Measurements from ENCODE around the gene XYLT1. TPM values are rescaled to one million over a fixed set of nuclear protein-coding genes. Genes with fewer than 3 reads are reported as not detected.
A peak's percentile ranks its signal among the peaks of the same experiment; 100 is the strongest.

The XYLT1 gene
- total RNA-seq, 4 donors from 2014 or later = 6.6 to 17.2 (median 10.0) TPM

DNA sequence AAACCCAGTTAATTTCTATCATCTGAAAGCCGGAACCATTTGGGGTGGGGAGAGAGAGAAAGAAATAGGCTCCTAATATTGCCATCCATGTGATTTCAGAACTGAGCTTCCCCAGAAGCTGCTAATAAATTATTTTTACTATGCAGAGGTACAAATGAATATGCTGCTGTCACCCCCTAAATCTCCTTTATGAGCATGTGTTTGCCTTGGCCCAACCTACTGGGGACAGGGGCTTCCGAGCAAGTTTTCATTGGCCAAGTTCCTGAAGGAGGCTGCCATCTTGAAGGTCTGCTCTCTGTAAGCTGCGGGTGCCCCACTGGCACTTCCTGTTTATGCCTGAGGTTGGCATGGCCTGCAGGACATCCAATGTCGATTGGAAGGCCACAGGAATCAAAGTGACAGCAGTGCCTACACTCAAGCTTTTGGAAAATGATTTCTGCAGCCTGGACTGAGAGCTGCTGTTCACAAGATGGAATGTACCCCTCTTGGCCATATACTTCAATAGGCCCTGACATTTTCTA, 194.7 kb downstream of the XYLT1 start:
- intact Hi-C loops (cut with DNase I) = no loop called here
- Histone ChIP-seq H3K36me3 (no peaks in the 10 kb centered on the region), H3K4me3 (no peak overlapping the region), H3K27me3 (no peaks in the 10 kb centered on the region), H3K9me3 (no peaks in the 10 kb centered on the region), H3K27ac (peak overlapping the region in 2 of 4 donors; percentile 67 to 80), H3K4me1 (peaks cover 7 to 45% (median 10%) of the 10 kb centered on the region in 3 donors)
- 56 to 73% methylated on average over 3 to 4 of the region's 4 CpGs for WGBS, 2 donors
- TF ChIP-seq CTCF (IDR thresholded peaks at IDR 0.05) (no peak), POLR2A (IDR thresholded peaks at IDR 0.05) (no peak)
- no peak for DNase-seq

- 83 to 87% methylated on average over 9 of the region's 9 CpGs for WGBS, 2 donors
- DNase-seq = no peak
- intact Hi-C loops (cut with DNase I) = no loop called here
Measured at GRCh38 chr16:17275076-17276009, 195.4 kb downstream of the XYLT1 start.

DNA sequence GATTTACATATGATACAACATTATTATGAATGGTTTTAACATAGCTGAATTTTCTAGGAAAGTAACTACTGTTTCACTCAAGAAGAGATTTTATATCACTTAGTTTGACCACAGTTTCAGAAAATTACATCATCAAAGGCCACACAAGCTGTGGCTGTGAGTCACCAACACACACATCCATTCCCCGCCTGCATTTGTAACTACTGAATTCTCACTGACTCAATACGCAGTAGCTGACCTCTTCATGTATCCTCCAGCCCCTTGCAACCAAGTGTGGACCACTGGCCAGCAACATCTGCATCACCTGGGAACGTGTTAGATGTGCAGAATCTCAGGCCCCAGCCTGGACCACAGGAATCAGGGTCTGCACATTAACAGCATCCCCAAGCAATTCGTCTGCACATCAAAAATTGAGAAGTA, 197.6 kb downstream of the XYLT1 start:
- peak overlapping the region in 3 of 4 donors; percentile 5 to 50 (median 6) for H3K27ac ChIP-seq
- 56 to 58% methylated on average over 4 of the region's 4 CpGs for WGBS, 2 donors
- DNase-seq = no peak

More at GRCh38 chr16:17275076-17276009, 195.4 kb downstream of the XYLT1 start:
- Histone ChIP-seq H3K27me3 (no peaks in the 10 kb centered on the region), H3K4me1 (peaks cover 7 to 50% (median 10%) of the 10 kb centered on the region in 3 donors), H3K36me3 (no peaks in the 10 kb centered on the region), H3K9me3 (no peaks in the 10 kb centered on the region), H3K4me3 (no peak overlapping the region), H3K27ac (peak overlapping the region; percentile 21 to 80 (median 62))
- no peak for TF ChIP-seq POLR2A (IDR thresholded peaks at IDR 0.05)

DNA sequence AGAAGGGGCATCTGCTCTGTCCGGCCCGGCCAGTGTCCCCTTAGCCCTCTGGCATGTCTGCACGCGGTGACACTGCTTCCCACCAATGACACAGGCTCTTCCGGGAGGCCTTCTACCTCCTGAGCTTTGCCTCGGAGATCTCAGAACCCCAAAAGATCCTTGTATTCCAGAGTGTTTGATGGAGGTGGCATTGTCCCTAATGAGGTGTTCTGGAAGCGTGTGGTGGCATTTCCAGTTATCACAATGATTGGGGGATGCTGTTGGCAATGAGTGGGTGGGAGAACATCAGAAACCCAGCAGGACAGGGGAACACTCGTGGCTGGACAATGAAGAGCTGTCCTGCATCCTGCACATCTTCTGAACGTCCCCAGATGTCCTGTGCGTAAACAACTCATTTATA, 198.0 kb downstream of the XYLT1 start:
- H3K27me3 ChIP-seq = no peaks in the 10 kb centered on the region
- peak overlapping the region in 3 of 4 donors; percentile 6 to 50 (median 41) for H3K27ac ChIP-seq
- H3K4me3 ChIP-seq = no peak overlapping the region
- peaks cover 7 to 50% (median 10%) of the 10 kb centered on the region in 3 donors for H3K4me1 ChIP-seq
- H3K36me3 ChIP-seq = no peaks in the 10 kb centered on the region
- intact Hi-C loops (cut with DNase I) = no loop called here
- H3K9me3 ChIP-seq = no peaks in the 10 kb centered on the region
- WGBS, 2 donors = 78 to 80% methylated on average over 6 to 9 of the region's 10 CpGs
- no peak for DNase-seq
- TF ChIP-seq POLR2A (IDR thresholded peaks at IDR 0.05) (no peak), CTCF (IDR thresholded peaks at IDR 0.05) (no peak)

More for the DNA sequence above, 197.6 kb downstream of the XYLT1 start:
- TF ChIP-seq POLR2A (IDR thresholded peaks at IDR 0.05) (no peak), CTCF (IDR thresholded peaks at IDR 0.05) (no peak)
- Histone ChIP-seq H3K36me3 (no peaks in the 10 kb centered on the region), H3K9me3 (no peaks in the 10 kb centered on the region), H3K4me1 (peaks cover 7 to 50% (median 10%) of the 10 kb centered on the region in 3 donors), H3K27me3 (no peaks in the 10 kb centered on the region), H3K4me3 (no peak overlapping the region)
- intact Hi-C loops (cut with DNase I) = no loop called here

DNA sequence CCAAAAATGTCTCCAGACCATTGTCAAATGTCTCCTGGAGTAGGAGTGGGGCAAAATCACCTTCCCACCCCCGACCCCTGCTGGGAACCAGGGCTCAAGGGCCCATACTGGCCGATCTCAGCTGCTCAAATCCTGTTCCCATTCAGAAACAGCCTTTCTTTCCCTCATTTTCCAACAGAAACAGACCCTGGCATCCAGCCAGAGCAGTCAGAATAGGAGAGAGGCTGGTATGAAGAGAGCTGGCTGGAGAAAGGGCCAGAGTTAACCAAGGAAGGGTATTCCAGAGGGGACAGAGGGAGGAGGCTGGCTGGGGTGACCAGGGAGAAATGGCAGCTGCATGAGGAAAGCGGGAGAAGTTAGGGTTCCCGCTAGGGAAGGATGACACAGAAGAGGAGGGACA, 199.1 kb downstream of the XYLT1 start:
- Histone ChIP-seq H3K36me3 (no peaks in the 10 kb centered on the region), H3K9me3 (no peaks in the 10 kb centered on the region), H3K4me3 (no peak overlapping the region), H3K27me3 (no peaks in the 10 kb centered on the region), H3K4me1 (peaks cover 7 to 50% (median 10%) of the 10 kb centered on the region in 3 donors), H3K27ac (no peak overlapping the region)
- 71 to 78% methylated on average over 4 of the region's 4 CpGs for WGBS, 2 donors
- intact Hi-C loops (cut with DNase I) = no loop called here
- DNase-seq = no peak
- TF ChIP-seq CTCF (IDR thresholded peaks at IDR 0.05) (no peak), POLR2A (IDR thresholded peaks at IDR 0.05) (no peak)

Data from esophagus squamous epithelium (tissue), 5 donors.